Fibroblast of villous mesenchyme (primary cell): Measurements from ENCODE around the gene HTR6. TPM values are rescaled to one million over a fixed set of nuclear protein-coding genes. Genes with fewer than 3 reads are reported as not detected.

Experiments used
- DNase-seq: peaks from one replicate; pipeline ENCODE4 v3.0.0-alpha.2; 2010; ENCODE audit warnings: low read depth
- H3K4me3 ChIP-seq: 2 replicates; pipeline ENCODE4 v1.5.1; 2011; ENCODE audit warnings: low read depth, mild to moderate bottlenecking, low read length
- total RNA-seq: library from RNA; depleted of rRNA; stranded (reverse); fragments of >200 nt; gene quantifications from 2 replicates; pipeline ENCODE4 v1.2.3, GENCODE V29; 2012
- TF ChIP-seq, protein P1 (sequence below): IDR thresholded peaks from 2 replicates; pipeline ENCODE4 v1.5.1; 2012; ENCODE audit warnings: low read depth, mild to moderate bottlenecking, low read length; ENCODE audit not compliant: insufficient read depth

Gene HTR6
- total RNA-seq, 1 donor: not detected

DNA sequence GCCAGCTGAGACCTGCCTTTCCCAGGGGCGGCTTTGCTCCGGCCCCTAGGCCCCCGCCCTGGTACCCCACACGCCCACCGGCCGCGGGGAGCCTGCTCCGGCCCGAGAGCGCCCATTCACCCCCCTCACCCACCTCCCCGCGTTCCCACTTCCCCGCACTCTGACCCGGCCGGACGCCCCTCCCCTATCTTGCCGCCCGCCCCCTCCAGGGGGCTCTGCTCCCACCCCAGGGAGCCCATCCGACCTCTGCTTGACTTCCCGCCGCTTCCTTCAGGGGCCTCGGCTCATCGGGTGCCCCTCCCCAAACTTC lies 466 bp downstream of the HTR6 start:
- no peak for DNase-seq
- TF ChIP-seq, protein P1, sequence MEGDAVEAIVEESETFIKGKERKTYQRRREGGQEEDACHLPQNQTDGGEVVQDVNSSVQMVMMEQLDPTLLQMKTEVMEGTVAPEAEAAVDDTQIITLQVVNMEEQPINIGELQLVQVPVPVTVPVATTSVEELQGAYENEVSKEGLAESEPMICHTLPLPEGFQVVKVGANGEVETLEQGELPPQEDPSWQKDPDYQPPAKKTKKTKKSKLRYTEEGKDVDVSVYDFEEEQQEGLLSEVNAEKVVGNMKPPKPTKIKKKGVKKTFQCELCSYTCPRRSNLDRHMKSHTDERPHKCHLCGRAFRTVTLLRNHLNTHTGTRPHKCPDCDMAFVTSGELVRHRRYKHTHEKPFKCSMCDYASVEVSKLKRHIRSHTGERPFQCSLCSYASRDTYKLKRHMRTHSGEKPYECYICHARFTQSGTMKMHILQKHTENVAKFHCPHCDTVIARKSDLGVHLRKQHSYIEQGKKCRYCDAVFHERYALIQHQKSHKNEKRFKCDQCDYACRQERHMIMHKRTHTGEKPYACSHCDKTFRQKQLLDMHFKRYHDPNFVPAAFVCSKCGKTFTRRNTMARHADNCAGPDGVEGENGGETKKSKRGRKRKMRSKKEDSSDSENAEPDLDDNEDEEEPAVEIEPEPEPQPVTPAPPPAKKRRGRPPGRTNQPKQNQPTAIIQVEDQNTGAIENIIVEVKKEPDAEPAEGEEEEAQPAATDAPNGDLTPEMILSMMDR: no peak
- H3K4me3 ChIP-seq: no peak overlapping the region

DNA sequence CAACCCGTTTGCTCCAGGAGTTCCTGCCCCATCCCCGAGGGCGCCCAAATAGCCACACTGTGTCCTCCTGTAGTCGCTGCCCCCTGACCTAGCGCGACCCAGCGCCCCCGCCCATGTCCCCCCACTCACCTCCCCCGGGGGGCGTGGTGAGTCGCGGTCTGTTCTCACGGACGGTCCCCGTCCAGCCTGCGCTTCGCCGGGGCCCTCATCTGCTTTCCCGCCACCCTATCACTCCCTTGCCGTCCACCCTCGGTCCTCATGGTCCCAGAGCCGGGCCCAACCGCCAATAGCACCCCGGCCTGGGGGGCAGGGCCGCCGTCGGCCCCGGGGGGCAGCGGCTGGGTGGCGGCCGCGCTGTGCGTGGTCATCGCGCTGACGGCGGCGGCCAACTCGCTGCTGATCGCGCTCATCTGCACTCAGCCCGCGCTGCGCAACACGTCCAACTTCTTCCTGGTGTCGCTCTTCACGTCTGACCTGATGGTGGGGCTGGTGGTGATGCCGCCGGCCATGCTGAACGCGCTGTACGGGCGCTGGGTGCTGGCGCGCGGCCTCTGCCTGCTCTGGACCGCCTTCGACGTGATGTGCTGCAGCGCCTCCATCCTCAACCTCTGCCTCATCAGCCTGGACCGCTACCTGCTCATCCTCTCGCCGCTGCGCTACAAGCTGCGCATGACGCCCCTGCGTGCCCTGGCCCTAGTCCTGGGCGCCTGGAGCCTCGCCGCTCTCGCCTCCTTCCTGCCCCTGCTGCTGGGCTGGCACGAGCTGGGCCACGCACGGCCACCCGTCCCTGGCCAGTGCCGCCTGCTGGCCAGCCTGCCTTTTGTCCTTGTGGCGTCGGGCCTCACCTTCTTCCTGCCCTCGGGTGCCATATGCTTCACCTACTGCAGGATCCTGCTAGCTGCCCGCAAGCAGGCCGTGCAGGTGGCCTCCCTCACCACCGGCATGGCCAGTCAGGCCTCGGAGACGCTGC lies 1.1 kb downstream of the HTR6 start:
- TF ChIP-seq, protein P1: no peak
- no peak for DNase-seq
- no peak overlapping the region for H3K4me3 ChIP-seq

DNA sequence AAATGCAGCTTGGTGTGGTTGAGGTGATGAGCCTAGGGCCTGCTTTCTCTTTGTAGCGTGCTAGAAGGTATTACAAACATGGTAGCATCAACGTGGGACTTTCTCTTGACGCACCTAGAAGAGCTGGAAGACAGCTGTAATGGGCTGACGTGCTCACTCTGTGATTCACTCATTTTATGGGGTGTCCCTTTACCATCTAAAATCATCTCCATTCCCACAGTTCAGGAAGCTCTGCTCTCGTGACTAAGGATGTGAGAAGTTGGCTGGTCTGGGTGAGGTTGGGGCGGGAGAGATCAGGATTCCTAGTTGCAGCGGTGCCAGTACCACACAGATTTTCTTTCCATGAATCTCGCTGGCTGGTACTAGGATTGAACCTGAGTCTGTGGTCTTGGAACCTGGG lies 4.2 kb downstream of the HTR6 start:
- TF ChIP-seq, protein P1: no peak
- no peak for DNase-seq
- H3K4me3 ChIP-seq: no peak overlapping the region

DNA sequence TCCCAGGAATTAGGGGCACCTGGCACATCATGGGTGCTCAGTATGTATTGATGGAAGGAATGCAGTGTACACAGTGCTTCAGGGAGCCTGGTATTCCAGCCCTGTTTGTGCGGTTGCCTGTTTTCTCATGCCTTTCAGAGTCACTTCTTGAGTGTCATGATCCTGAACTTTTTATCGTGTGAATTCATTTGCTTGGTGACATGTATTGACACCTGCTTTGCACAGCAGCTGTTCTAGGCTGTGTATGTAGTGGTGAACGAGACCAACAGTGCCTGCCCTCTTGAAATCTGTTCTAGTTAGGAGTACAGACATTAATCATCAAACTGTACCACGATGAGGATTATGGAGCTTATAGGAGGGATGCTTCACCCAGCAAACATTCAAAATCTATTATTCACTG lies 6.1 kb downstream of the HTR6 start:
- TF ChIP-seq, protein P1: no peak
- DNase-seq: no peak
- no peak overlapping the region for H3K4me3 ChIP-seq

DNA sequence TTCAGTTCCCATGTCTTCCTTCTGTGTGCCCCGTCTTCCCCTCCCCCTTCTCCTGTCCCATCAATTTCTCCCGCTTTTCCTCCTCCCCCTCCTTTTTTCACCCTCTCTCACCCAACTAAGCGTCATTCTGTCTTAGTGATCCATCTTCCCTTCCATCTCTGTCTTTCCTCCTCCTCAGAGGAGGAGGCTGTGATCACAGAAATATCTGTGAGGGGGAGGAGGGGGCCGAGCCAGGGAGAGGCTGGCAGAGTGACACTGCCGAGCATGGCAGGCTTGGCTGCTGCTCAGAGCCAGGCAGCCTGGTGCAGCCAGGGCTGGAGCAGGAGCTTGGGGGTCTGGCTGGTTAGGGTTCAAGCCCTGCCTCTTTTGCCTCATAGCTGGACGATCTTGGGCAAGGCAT lies 7.6 kb downstream of the HTR6 start:
- no peak for DNase-seq
- TF ChIP-seq, protein P1: no peak
- H3K4me3 ChIP-seq: no peak overlapping the region

DNA sequence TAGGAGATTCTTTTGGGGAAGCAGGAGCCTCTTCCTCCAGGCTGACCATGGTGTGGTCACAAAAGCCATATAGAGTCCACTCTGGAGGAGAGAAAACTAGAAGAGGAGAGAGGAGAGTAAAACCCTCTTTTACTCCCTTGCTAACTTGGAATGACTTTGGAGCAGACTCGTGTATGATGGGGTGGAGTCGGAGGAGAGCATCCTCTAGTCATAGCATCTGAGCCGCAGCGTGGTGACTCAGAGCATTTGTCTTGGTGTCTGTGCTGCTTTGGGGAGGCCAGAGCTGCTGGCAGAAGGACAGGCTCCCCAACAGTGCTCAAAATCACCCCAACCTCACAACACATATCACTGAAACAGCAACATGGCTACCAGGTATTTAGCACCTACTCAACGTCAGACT lies 11.1 kb downstream of the HTR6 start:
- TF ChIP-seq, protein P1: no peak
- no peak for DNase-seq
- H3K4me3 ChIP-seq: no peak overlapping the region
